Neural cell (in vitro differentiated cells): ENCODE results near the gene MYL4. TPM values are rescaled to one million over a fixed set of nuclear protein-coding genes. Genes with fewer than 3 reads are reported as not detected.

Source experiments
- H2AFZ ChIP-seq: fragments of 200-600, 300-800 bp; sonication (generic), shearing (Covaris generic); 2 replicates; pipeline ENCODE4 v1.6.0; 2014; ENCODE audit warnings: low read depth, mild to moderate bottlenecking, antibody characterized with exemption, low read length, moderate library complexity
- H3F3A ChIP-seq: fragments of 200-600 bp; shearing (Covaris generic); 2 replicates; pipeline ENCODE4 v1.6.1; 2016; ENCODE audit warnings: mild to moderate bottlenecking, moderate library complexity, mixed read lengths, antibody characterized with exemption, low read length; ENCODE audit not compliant: insufficient read depth, poor library complexity, severe bottlenecking
- H3K27ac ChIP-seq: fragments of 200-600, 300-800 bp; sonication (generic), shearing (Covaris generic); 2 replicates; pipeline ENCODE4 v1.5.1; 2014; ENCODE audit warnings: mild to moderate bottlenecking, low read length, moderate library complexity
- H3K27me3 ChIP-seq: fragments of 300-800, 200-600 bp; sonication (generic), shearing (Covaris generic); 2 replicates; pipeline ENCODE4 v1.6.0; 2014; ENCODE audit warnings: mild to moderate bottlenecking, low read depth, low read length, moderate library complexity; ENCODE audit not compliant: insufficient read depth
- H3K36me3 ChIP-seq: fragments of 300-800, 200-600 bp; sonication (generic), shearing (Covaris generic); 2 replicates; pipeline ENCODE4 v1.5.1; 2014; ENCODE audit warnings: mild to moderate bottlenecking, antibody characterized with exemption, low read length, moderate library complexity; ENCODE audit not compliant: insufficient read depth
- H3K4me2 ChIP-seq: fragments of 300-800, 200-600 bp; sonication (generic), shearing (Covaris generic); 2 replicates; pipeline ENCODE4 v1.6.0; 2014; ENCODE audit warnings: mild to moderate bottlenecking, low read length
- H3K4me3 ChIP-seq: fragments of 300-800, 200-600 bp; sonication (generic), shearing (Covaris generic); 2 replicates; pipeline ENCODE4 v1.5.1; 2014; ENCODE audit warnings: mild to moderate bottlenecking, low read length, moderate library complexity
- H3K79me2 ChIP-seq: fragments of 200-600 bp; shearing (Covaris generic); replicated peaks from 2 replicates; pipeline ENCODE4 v1.6.0; 2014; ENCODE audit warnings: mild to moderate bottlenecking, low read length, moderate library complexity; ENCODE audit not compliant: insufficient read depth
- H3K9ac ChIP-seq: fragments of 300-800, 200-600 bp; sonication (generic), shearing (Covaris generic); 2 replicates; pipeline ENCODE4 v1.6.1; 2016; ENCODE audit warnings: mild to moderate bottlenecking, low read length, mixed read lengths
- H3K9me2 ChIP-seq: fragments of 200-600 bp; shearing (Covaris generic); 2 replicates; pipeline ENCODE4 v1.6.1; 2016; ENCODE audit warnings: mild to moderate bottlenecking, low read length, mixed read lengths; ENCODE audit not compliant: insufficient read depth
- H3K9me3 ChIP-seq: fragments of 200-600, 300-800 bp; sonication (generic), shearing (Covaris generic); 2 replicates; pipeline ENCODE4 v1.6.1; 2016; ENCODE audit warnings: mild to moderate bottlenecking, mixed run types, low read length, moderate library complexity, mixed read lengths
- H4K20me1 ChIP-seq: fragments of 200-600 bp; shearing (Covaris generic); 2 replicates; pipeline ENCODE4 v1.6.1; 2016; ENCODE audit warnings: mild to moderate bottlenecking, mixed run types; ENCODE audit not compliant: insufficient read depth
- CTCF ChIP-seq: fragments of 450-650 bp; IDR thresholded peaks from 2 replicates; pipeline ENCODE4 v1.5.1; 2014; ENCODE audit warnings: antibody characterized with exemption, mild to moderate bottlenecking, moderate library complexity; ENCODE audit not compliant: poor library complexity, severe bottlenecking
- EP300 ChIP-seq: fragments of 450-650 bp; conservative IDR thresholded peaks from 2 replicates; pipeline ENCODE4 v1.6.1; 2014; ENCODE audit warnings: antibody characterized with exemption, mild to moderate bottlenecking, moderate library complexity; ENCODE audit not compliant: poor library complexity, severe bottlenecking
- EZH2 ChIP-seq: fragments of 200-600, 300-800 bp; shearing (Covaris generic), sonication (generic); IDR thresholded peaks from 2 replicates; pipeline ENCODE4 v1.6.1; 2014; ENCODE audit warnings: antibody characterized with exemption, low read length, borderline replicate concordance, mild to moderate bottlenecking; ENCODE audit not compliant: insufficient read depth, poor library complexity, severe bottlenecking
- MXI1 ChIP-seq: fragments of 450-650 bp; conservative IDR thresholded peaks from 2 replicates; pipeline ENCODE4 v1.6.1; 2014; ENCODE audit warnings: antibody characterized with exemption, mild to moderate bottlenecking; ENCODE audit not compliant: poor library complexity, severe bottlenecking
- POLR2AphosphoS5 ChIP-seq: IDR thresholded peaks from 2 replicates; pipeline ENCODE4 v1.6.1; 2012
- RAD21 ChIP-seq: fragments of 450-650 bp; conservative IDR thresholded peaks from 2 replicates; pipeline ENCODE4 v1.6.1; 2014; ENCODE audit warnings: antibody characterized with exemption, mild to moderate bottlenecking, moderate library complexity
- SMC3 ChIP-seq: fragments of 450-650 bp; conservative IDR thresholded peaks from 2 replicates; pipeline ENCODE4 v1.6.1; 2014; ENCODE audit warnings: antibody characterized with exemption, mild to moderate bottlenecking, moderate library complexity; ENCODE audit not compliant: poor library complexity
- TAF1 ChIP-seq: IDR thresholded peaks from 2 replicates; pipeline ENCODE4 v1.6.1; 2012; ENCODE audit warnings: low read depth
- polyA plus RNA-seq: library from polyadenylated mRNA; depleted of rRNA; stranded (reverse); fragments of >200 nt; gene quantifications from 2 replicates; pipeline ENCODE4 v1.2.3, GENCODE V29; 2014
- TF ChIP-seq, protein P1 (sequence below): IDR thresholded peaks from 2 replicates; pipeline ENCODE4 v1.6.1; 2012; ENCODE audit warnings: borderline replicate concordance

The MYL4 gene
- polyA plus RNA-seq, 1 donor from 2014 or later: not detected

DNA sequence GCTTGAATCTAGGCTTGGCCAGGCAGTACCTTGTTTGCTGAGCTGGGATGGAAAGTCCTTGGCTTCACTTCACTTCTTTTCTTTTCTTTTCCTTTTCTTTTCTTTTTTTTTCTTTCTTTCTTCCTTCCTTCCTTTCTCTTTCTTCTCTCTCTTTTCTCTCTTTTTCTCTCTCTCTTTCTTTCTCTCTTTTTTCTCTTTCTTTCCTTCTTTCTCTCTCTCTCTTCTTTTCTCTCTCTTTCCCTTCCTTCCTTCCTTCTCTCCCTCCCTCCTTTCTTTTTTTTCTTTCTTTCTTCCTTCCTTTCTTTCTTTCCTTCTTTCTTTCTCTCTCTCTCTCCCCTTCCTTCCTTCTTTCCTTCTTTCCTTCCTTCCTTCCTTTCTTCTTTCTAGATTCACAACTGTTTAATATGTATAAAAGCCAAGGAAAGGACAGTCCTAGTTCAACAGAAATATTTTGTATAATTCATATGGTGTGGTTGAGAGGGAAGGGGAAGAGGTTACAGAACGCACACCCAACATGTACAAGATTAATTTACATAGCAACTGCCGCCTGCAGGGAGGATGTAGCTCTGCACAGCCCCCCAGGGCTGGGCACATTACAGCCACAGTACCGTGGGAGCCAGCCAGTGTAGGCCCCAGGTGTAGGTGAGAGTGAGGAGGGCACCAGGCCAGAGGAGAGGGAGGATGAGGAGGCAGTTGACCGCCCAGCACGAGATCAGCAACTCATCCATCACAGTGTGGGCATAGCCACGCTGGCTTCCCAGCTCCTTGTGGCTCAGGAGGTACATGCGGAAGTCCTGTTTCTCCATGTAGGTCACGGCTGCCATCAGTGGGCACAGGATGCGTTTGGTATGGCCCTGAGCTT lies 34.8 kb downstream of the MYL4 start:
- no peak overlapping the region for H3K4me2 ChIP-seq
- no peaks in the 10 kb centered on the region for H3K9me3 ChIP-seq
- H3K9me2 ChIP-seq: no peaks in the 10 kb centered on the region
- no peaks in the 10 kb centered on the region for H3K27me3 ChIP-seq
- no peaks in the 10 kb centered on the region for H3K79me2 ChIP-seq
- H3K36me3 ChIP-seq: no peaks in the 10 kb centered on the region
- no peaks in the 10 kb centered on the region for H4K20me1 ChIP-seq
- no peaks in the 10 kb centered on the region for H3F3A ChIP-seq
- H3K9ac ChIP-seq: no peak overlapping the region
- TF ChIP-seq MXI1 (no peak), RAD21 (no peak), SMC3 (no peak), CTCF (no peak), POLR2AphosphoS5 (no peak), EZH2 (no peak), EP300 (no peak)
- TF ChIP-seq, protein P1, sequence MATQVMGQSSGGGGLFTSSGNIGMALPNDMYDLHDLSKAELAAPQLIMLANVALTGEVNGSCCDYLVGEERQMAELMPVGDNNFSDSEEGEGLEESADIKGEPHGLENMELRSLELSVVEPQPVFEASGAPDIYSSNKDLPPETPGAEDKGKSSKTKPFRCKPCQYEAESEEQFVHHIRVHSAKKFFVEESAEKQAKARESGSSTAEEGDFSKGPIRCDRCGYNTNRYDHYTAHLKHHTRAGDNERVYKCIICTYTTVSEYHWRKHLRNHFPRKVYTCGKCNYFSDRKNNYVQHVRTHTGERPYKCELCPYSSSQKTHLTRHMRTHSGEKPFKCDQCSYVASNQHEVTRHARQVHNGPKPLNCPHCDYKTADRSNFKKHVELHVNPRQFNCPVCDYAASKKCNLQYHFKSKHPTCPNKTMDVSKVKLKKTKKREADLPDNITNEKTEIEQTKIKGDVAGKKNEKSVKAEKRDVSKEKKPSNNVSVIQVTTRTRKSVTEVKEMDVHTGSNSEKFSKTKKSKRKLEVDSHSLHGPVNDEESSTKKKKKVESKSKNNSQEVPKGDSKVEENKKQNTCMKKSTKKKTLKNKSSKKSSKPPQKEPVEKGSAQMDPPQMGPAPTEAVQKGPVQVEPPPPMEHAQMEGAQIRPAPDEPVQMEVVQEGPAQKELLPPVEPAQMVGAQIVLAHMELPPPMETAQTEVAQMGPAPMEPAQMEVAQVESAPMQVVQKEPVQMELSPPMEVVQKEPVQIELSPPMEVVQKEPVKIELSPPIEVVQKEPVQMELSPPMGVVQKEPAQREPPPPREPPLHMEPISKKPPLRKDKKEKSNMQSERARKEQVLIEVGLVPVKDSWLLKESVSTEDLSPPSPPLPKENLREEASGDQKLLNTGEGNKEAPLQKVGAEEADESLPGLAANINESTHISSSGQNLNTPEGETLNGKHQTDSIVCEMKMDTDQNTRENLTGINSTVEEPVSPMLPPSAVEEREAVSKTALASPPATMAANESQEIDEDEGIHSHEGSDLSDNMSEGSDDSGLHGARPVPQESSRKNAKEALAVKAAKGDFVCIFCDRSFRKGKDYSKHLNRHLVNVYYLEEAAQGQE: no peak
- no peak overlapping the region for H3K4me3 ChIP-seq
- no peak overlapping the region for H2AFZ ChIP-seq
- H3K27ac ChIP-seq: no peak overlapping the region

DNA sequence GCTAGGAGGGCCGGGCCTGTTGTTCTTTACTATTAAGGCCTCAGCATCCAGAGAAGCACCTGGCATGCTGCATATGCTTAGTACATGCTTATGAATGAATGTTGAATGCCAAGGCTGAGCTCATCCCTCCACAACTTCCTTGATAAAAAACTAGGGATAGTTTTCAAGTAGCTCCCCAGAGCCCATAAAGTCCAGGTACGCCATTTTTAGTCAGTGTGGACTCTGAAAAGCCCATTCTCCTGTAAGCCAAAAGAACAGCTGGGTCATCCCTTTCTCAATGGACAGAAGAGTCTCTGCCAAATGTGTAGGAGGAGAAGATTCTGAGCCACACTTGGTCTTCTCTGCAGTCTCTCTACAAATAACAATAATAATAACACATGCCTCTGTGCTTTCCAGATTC lies 35.5 kb downstream of the MYL4 start:
- Histone ChIP-seq H3K27me3 (no peaks in the 10 kb centered on the region), H3K36me3 (no peaks in the 10 kb centered on the region), H4K20me1 (no peaks in the 10 kb centered on the region), H3F3A (no peaks in the 10 kb centered on the region), H3K4me3 (no peak overlapping the region), H3K9ac (no peak overlapping the region), H3K9me3 (no peaks in the 10 kb centered on the region), H3K9me2 (no peaks in the 10 kb centered on the region), H2AFZ (no peak overlapping the region), H3K79me2 (no peaks in the 10 kb centered on the region), H3K4me2 (no peak overlapping the region), H3K27ac (no peak overlapping the region)
- no peak for TF ChIP-seq POLR2AphosphoS5
- no peak for TF ChIP-seq CTCF
- TF ChIP-seq, protein P1: no peak
- TF ChIP-seq SMC3: no peak
- no peak for TF ChIP-seq EP300
- no peak for TF ChIP-seq RAD21
- TF ChIP-seq EZH2: no peak
- no peak for TF ChIP-seq MXI1
- no peak for TF ChIP-seq TAF1
